Measurements from ENCODE around the gene RAET1L.
"Not testable (repeated sequence)": the region's sequence is repeated elsewhere in the genome, so short reads cannot be mapped to it uniquely, and the experiment has no call there.

RAET1L gene

DNA sequence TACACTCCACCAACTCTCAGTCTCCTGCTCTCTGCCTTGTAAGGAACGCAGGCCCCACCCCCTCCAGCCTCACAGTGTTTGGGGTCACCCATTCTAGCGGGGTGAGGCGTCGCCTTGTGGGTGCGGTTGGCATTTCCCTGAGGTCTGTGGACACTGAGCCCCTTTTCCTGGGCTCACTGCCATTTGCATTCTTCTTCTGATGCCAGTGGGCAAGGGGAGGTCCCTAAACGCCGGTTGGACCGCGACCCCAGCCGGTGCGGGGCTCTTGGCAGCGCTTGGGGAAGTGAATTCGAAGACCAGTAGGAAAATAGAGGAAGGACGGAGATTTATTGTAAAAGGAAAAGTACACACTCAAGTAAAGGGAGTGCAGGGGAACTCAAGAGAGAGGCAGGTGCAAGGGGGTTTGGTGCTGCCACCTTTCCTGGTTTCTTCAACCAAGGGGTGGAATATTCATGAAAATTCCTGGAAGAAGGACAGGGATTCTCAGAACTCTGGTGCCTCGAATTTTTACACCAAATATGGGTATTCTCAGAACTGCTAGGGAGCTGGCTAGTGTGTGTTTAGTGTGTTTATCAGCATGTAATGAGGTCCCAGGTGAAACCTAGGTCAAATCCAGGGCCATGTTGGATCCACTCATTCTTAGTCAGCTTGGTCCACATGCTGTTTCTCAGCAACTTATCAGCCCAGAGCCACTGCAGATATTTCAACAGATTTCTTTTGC, 9.9 kb downstream of the RAET1L start:
- not testable (repeated sequence) for DNase-seq

GRCh38 chr6:150014623-150015280, 10.6 kb downstream of the RAET1L start:
- not testable (repeated sequence) for DNase-seq

DNA sequence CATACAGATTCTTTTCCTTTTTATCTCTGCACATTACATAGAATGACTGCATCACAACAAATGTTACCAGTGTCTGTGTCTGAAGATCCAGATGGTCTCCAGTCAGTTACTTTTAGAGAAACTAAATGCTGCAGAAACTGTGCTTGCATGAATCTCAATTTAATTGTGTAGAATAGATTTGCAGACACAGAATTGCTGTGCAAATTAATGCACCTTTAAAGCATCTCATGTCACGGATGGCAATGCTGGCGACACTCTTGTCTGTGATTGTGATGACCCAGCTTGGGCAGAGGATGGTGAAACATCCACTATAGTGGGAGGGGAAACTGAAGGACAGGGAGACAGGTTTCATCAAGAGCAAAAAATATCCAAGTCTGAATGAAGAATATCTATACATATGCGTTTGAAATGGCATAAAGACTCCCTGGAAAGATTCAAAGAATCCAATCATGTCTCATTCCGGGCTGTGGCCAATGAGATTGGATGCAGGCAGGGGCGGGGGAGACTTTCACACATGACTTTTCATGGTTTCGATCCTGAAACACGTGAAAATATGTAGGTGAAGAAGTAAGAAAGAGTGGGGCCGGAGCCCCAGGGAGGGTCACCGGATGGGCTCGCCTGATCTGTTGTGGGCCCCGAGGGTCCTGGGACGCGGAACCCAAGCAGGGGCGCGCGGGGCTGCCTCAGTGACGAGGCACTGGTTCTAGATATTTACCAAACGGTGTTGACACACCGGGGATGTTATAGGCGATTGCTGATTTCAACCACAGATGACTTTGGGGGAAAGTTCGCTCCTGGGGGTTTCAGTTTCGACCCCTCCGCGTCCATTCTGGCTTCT, 11.3 kb downstream of the RAET1L start:
- DNase-seq: not testable (repeated sequence)

DNA sequence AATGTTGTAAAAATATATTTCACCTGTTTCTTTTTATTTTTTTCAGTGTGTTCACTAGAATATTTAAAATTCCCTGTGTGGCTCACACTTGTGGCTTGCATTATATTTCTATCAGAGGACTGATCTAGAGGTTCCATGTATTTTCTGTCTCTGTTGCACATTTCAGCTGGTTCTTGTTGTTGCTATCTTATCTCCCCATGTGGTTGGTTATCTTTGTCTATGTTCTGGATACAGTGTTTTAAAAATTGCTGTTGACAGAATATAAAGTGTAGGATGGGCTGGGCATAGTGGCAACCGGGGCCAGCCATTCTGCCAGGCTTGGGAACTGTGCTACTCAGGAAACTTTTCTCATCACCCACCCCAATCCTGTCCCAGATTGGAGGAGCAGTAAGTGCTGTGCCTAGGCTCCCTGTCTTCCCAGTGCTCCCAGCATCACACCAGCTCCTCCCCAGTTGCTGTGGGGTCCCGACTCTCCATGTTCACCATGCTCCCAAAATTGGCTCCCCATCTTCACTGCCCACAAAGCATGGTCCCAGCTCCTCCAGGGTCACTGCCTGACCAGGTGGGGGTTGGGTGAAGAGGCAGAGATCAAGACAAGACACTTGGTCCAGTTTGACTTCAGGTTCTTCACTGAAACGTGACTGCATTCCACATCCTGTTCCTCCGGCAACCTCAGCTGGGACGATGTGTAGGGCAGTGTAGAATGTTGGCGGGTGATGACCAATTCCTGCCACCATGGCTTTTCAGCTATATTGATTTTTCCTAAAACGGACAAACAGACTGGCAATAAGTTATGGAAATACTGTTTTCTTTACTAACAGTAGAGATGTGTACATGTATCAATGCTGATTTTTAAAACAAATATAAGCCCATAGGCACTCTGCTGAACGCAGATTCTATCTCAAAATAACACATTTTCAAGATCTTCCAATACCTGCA, 12.2 kb downstream of the RAET1L start:
- DNase-seq: not testable (repeated sequence)

DNA sequence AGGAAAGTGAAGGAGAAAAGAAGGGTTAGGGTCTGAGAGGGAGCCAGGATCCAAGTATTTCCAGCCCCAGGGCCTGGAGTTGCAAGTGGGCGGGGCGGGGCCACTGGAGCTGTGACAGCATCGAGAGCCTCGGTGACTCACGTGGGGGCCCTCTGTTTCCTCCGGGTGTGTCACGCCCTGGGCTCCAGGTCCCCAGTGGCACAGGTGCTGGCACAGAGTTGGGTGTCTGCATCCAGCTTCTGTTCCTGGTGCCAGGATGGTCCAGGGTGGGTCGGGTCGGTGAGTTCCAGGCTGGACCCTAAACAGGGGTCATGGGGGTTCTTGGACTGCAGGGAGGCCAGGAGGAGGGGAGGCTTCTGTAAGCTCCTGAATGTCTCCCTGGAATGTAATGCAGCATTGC, 16.7 kb downstream of the RAET1L start:
- DNase-seq: no peak

GRCh38 chr6:150006961-150007464, 18.3 kb downstream of the RAET1L start:
- peak; percentile 11 for DNase-seq

DNA sequence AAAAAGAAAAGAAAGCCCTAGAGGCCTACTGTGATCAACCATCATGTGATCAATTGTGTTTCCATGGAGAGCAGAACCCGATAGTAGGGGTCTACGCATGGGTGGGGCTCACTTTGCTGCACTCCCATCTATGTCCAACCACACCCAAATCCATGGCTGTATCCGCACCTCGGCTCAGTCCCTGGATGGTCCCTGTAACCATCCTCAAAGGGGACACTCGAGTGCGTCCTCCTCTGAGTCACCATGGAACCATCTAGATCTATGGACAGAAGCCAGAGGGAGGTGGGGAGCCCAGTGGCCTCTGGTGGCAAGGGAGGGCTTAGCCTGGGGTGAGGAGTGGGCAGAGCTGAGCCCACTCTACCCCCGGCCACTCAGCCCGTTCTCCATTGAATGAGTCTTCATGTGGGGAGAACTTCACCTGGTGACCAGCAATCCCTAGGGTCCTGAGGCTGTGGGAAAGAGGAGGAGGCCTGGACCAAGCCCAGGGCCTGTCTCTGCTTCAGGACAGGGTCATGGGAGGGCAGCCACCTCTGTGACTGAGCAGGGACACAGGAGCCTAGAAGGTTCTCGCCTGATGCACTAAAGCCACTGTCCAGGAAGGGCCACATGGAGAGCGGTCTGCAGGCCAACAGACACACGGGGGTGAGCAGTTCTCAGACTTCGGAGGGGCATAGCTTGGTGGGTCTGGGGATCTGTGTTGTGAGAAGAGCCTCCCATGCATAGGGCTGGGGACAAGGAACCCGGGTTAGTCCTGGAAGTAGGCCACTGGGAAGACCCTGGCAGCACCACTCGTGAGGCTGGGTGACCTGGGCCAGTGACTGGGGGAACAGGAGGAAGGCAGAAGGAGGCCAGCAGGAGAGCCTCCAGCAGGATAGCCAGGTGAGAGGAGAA, 19.3 kb downstream of the RAET1L start:
- no peak for DNase-seq

DNA sequence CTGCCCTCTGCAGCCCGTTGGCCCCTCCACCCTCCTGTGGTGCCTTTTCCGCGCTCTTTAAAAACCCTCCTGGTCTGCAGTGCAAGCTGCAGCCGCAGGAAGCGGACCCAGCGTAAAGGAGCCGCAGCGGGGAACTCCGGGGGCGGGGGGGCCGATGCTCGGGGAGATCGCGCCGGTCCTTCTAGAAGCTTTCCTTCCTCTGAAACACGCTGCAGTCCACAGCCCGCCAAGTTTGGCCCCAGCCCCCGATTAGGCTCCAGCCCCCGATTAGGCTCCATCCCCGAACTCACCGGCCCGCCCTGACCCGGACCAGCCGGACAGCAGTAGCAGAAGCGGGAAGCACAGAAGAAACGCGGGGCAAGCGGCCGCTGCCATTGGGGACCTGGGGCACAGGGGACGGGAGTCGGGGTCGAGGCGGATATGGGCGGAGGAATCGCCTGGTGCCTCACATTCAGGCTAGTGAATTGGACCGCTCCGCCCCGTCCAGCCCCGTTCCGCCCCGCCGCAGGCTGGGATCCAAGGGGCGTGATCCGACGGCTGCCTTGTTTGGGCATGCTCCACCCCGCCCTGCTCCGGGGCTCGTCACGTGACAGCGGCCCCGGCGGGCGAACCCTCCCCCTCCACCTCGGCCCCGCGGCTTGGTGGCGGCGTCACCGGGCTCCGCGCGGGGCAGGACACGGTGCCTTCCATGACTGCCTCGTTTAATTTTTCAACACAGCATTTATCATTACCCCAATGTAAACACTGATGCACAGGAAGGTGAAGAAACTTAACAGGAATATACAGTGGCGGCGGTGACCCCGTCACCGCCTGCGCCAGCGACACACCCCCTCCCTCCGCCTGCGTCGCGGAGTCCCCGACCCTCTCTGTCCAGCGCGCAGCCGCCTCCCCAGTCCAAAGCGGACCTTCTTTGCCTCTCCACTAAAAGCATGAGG, 20.3 kb downstream of the RAET1L start:
- peak; percentile 81 for DNase-seq

- DNase-seq: no peak
Observed at GRCh38 chr6:150004101-150004782, 21.1 kb downstream of the RAET1L start.

- DNase-seq: not testable (repeated sequence)
Observed at GRCh38 chr6:150003599-150003998, 21.7 kb downstream of the RAET1L start.

DNA sequence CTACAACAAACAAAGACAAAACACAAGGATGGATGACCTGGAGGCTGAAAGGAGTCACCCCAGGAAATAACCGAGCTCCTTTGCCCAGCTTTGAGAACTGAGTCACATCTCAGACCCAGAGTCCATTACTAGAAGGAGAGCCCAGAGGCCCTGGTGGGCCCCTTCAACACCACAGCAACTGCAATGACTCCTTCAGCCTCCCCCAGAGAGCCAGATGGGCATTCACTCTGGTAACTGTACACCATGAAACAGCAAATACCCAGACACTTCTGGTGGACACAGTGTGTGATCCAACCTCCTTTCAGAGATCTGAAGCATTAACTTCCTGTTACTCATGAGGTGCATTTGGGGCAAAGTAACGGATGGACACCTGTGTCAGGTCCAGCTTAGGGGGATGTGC, 22.6 kb downstream of the RAET1L start:
- DNase-seq: no peak

DNA sequence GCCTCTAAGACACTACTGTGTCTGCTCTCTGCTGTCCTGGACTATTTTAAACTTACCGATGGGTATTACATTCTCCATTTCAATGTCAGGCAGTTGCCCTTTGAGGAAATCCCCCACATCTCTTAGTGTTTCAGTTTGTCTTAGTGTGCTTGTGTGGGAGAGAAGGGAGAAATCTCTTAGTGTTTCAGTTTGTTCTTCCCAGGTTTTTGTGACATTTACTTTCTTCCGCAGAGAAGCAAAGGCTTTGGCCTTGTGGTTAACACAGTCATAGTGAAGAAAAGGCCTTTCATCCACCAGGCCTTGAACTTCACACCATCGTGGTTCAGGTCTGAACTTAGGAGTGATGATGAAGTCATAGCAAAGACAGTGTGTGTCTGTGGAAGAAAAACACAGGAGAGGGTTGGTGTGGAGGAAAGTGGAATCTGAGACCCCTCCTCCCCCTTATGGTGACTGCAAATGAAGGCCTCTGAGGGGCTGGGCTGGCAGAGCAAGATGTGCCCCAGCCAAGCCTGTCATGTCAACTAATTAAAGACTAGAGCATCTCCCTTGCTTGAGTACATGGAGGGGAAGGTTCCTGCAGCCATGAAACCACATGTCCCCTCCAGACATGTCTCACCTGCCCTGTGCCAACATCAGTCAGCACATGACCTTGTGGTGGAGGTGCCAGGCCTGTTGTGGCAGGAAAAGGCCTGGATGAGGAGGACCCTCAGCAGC, 23.9 kb downstream of the RAET1L start:
- no peak for DNase-seq

DNA sequence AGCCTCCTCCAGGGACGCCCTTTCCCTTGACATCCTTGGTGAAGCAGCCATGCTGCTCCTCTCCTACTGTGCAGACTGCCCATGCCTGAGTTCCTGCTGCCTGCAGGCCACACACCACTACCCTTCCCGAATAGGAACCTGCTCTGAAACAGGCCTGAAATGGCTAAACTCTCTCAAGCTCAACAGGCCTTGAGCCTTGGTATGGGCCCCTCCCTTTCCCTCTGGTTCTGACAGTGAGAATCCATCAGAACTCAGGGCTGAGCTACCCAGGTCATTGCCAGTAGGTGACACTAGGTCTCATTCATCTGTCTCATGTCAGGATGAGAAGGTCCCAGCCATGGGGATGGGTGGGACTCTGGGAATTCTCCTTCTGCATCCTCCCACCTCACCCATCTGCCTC, 25.7 kb downstream of the RAET1L start:
- no peak for DNase-seq

DNA sequence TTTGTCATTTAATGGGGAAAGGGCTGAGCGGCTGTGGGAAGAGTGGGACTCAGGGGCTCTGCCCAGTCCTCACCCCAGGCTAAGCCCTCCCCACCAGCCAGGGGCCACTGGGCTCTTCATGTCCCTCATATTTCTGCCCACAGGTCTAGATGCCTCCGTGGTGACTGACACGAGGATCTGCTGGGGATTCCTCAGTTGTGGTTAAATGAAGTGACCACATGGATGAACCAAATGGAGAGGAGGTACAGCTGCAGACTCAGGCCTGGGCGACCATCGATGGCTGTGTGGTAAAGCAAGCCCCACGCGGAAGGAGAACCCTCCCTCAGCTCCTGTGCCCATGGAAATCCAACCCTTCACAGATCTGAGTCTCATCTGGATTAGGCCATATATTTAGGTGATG, 29.4 kb downstream of the RAET1L start:
- no peak for DNase-seq

DNA sequence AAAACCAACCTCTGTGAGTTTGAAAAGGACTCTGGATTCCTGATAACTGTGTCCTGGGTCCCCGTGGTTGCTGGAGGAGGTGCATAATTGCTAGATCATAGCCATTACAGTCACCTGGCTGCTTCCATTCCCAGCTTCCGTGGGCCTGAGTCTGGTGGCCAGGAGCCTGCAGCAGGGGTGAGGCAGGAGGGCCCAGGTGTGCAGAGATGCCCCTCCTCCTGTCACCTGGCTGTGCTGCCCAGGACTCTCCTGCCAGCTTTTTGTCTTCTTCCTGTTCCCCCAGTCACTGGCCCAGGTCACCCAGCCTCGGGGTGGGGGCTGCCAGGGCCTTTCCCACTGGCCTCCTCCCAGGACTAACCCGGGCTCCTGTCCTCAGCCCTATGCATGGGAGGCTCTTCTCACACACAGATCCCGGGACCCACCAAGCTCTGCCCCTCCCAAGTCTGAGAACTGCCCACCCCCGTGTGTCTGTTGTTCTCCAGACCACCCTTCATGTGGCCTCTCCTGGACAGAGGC, 30.0 kb downstream of the RAET1L start:
- no peak for DNase-seq

GRCh38 chr6:149991838-149992237, 33.5 kb downstream of the RAET1L start:
- DNase-seq: no peak

DNA sequence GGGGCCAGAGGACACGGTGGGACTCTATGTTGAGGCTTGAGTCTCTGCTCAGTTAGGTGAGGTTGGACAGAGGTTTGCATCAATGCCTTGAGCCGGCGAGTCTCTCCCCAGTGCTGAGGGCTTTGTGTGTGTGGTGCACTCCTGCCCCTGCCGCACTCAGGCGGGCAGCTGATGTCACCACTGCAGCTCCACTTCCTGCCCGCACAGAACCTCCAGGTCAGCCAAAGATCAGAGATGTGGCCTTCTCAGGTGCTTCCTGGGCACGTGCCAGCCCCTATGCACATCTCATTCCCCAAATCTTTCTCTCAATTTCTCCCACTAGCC, 33.9 kb downstream of the RAET1L start:
- not testable (repeated sequence) for DNase-seq

GRCh38 chr6:149990661-149991471, 34.5 kb downstream of the RAET1L start:
- no peak for DNase-seq
